ENCODE data around the gene RDH16.
"Not testable (repeated sequence)": the region's sequence is repeated elsewhere in the genome, so short reads cannot be mapped to it uniquely, and the experiment has no call there.

The RDH16 gene

GRCh38 chr12:56988207-56988739 is 30.9 kb upstream of the RDH16 start:
- DNase-seq (ENCODE audit: low read depth in 2 of 2) = no peak

DNA sequence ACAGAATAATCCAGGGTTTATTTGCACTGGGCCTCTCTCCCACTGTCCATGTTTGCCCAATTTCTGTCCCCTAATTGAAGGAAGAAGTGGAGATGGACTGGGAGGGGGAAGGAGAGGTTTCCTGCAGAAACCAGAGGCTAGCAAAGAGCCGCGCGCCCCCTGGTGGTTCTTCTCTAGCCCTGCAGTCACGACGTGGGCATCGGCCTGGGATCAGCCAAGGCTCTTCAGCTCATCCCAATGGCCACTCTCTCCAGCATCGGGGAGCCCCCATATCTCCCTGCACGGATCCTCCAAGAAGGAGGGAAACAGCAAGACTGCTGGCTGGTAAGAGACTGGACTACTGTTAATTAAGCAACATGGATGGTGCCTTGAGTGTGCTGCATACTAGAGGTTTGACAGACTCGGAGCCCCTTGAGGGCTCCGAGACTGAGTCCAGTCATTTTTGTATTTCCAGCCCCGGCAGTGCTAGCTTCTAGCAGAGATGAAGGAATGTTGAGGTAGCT is 30.2 kb upstream of the RDH16 start:
- DNase-seq (ENCODE audit: low read depth in 2 of 2) = peak; percentile 65 to 74

GRCh38 chr12:56987011-56987410 is 29.6 kb upstream of the RDH16 start:
- DNase-seq (ENCODE audit: low read depth in 2 of 2) = no peak

DNA sequence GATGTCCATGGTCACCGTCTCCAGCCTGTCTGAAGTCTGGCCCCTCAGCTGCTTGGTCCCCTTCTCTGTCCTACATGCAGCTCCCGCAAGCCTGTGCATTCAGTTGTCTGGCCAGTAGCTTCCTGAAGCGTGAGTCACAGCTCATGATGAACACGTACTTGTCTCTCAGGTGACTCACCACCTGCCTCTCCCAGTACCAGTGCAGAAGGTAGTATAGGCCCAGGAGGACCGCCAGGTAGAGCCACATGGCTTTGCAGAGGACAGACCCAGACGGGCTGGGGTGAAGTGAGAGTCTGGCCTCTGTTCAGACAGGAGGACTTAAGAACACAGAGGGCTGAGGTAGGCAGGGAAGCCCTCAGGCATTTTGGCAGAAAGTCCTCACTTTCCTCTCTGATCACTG is 28.3 kb upstream of the RDH16 start:
- not testable (repeated sequence) for DNase-seq (ENCODE audit: low read depth in 2 of 2)

DNA sequence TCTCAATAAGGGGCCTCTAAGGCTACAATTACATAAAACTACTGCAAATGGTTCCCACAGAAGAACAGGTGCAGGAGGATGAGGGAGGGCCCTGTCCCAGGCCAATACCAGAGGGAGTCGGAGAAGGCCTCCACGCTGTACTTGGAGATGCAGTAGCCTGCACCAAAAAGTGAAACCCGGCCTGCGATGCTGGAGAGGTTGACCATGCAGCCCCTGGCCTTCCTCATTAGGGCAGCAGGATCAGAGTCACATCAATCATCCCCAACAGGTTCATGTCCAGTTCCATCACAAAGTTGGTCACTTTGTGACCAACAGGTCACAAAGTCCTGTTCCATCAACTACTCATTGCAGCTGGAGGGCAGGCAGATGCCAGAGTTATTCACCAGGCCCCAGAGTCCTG is 26.0 kb upstream of the RDH16 start:
- DNase-seq (ENCODE audit: low read depth in 2 of 2) = no peak

GRCh38 chr12:56982578-56983236 is 25.3 kb upstream of the RDH16 start:
- not testable (repeated sequence) for DNase-seq (ENCODE audit: low read depth in 2 of 2)

DNA sequence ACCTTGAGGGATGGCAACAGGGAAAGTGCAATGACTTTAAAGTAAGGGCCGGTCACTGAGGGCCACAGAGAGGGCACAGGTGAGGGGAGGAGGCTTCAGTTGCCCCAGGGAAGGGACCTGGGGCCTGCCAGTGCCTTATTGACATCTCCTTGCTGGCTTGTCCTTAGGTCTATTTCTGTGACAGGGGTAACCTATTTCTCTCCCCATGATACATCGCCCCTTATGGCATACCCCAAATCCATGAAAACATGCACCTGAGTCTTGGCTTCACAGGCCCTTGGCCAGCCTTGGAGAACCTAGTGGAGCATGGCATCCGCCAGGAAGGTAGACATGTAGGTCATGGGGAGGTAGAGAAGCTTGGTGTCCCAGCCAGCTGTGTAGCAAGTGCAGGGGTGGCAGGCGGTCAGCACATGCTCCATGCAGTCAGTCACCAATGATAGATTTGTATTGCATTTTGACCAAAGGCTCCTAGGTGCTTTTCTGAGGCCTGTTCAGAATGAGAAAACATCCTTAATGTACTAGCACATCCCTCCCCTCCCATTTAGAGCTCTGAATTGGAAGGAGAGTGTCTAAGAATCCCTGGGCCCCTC is 23.6 kb upstream of the RDH16 start:
- DNase-seq (ENCODE audit: low read depth in 2 of 2) = no peak

DNA sequence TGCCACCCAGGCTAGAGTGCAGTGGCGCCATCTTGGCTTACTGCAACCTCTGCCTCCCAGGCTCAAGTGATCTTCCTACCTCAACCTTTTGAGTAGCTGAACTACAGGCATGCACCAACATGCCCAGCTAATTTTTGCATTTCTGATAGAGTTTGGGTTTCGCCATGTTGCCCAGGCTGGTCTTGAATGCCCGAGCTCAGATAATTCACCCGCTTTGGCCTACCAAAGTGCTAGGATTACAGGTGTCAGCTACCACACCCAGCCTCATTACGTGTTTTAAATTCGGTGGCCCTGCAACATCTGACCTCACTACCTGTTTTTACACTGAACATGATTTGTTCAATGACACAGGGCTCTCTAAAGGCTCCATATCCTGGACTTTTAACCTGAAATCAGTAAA is 22.9 kb upstream of the RDH16 start:
- DNase-seq (ENCODE audit: low read depth in 2 of 2) = no peak

- DNase-seq (ENCODE audit: low read depth in 2 of 2) = no peak
Observed at GRCh38 chr12:56979628-56980027, 22.2 kb upstream of the RDH16 start.

DNA sequence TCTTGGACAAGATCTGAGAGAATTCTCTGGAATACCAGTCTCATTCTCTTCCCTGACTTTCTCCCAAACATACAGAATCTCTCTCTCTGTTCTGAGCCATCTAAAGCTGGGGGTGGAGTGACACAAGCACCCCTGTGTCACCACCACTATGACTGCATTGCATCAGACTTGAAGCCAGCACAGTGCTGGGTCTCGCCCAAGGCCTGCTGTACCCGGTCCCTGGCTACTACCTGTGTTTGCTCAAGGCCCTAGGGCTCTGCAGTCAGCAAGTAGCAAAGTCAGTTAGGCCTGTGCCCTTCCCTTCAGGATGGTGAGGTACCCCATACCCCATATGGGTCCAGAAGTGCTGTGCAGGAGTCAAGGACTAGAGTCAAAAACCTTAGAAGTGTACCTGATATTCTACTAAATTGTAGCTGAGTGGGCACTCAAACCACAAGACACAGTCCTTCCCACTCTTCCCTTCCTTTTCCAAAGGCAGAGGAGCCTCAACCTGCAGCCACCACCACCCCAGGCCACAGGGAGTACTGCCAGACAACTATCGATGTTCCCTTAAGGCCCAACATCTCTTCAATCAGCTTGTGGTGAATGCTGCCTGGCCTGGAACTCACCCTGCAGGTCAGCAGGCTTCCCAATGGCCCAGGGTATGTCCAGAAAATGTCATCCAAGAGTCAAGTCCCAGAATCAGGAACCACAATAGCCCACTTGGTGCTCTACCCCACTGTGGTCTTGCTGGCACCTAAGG is 21.2 kb upstream of the RDH16 start:
- no peak for DNase-seq (ENCODE audit: low read depth in 2 of 2)

- not testable (repeated sequence) for DNase-seq (ENCODE audit: low read depth in 2 of 2)
Observed at GRCh38 chr12:56977361-56977760, 20.0 kb upstream of the RDH16 start.

DNA sequence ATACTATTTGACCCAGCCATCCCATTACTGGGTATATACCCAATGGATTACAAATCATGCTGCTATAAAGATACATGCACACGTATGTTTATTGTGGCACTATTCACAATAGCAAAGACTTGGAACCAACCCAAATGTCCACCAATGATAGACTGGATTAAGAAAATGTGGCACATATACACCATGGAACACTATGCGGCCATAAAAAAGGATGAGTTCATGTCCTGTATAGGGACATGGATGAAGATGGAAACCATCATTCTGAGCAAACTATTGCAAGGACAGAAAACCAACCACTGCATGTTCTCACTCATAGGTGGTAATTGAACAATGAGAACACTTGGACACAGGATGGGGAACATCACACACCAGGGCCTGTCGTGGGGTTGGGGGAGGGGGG is 16.8 kb upstream of the RDH16 start:
- DNase-seq (ENCODE audit: low read depth in 2 of 2) = not testable (repeated sequence)

DNA sequence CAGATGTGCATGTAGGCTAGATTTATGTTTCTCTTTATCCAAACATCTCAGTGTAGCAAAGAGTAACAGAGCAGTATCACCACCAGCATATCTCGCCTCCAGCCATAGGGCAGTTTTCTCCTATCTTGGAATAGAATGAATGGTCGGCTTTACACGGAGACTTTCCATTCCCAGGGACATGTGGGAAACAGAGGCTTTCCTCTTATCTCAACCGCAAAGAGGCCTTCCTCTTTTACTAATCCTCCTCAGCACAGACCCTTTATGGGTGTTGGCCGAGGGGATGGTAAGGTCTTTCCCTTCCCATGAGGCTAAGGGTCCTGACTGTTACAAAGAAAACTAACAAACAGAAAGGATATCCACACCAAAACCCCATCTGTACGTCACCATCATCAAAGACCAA is 11.5 kb upstream of the RDH16 start:
- DNase-seq (ENCODE audit: low read depth in 2 of 2) = not testable (repeated sequence)

DNA sequence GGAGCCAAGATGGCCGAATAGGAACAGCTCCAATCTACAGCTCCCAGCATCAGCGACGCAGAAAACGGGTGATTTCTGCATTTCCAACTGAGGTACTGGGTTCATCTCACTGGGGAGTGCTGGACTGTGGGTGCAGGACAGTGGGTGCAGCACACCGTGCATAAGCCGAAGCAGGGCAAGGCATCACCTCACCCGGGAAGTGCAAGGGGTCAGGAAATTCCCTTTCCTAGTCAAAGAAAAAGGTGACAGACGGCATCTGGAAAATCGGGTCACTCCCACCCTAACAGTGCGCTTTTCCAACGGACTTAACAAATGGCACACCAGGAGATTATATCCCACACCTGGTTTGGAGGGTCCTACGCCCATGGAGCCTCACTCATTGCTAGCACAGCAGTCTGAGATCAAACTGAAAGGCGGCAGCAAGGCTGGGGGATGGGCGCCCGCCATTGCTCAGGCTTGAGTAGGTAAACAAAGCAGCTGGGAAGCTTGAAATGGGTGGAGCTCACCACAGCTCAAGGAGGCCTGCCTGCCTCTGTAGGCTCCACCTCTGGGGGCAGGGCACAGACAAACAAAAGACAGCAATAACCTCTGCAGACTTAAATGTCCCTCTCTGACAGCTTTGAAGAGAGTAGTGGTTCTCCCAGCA is 8.7 kb upstream of the RDH16 start:
- not testable (repeated sequence) for DNase-seq (ENCODE audit: low read depth in 2 of 2)

GRCh38 chr12:56965124-56965523 is 7.7 kb upstream of the RDH16 start:
- not testable (repeated sequence) for DNase-seq (ENCODE audit: low read depth in 2 of 2)

GRCh38 chr12:56963557-56963956 is 6.1 kb upstream of the RDH16 start:
- not testable (repeated sequence) for DNase-seq (ENCODE audit: low read depth in 2 of 2)

GRCh38 chr12:56962247-56962646 is 4.8 kb upstream of the RDH16 start:
- not testable (repeated sequence) for DNase-seq (ENCODE audit: low read depth in 2 of 2)

- no peak for DNase-seq (ENCODE audit: low read depth in 2 of 2)
Observed at GRCh38 chr12:56958422-56958821, 1.0 kb upstream of the RDH16 start.

DNA sequence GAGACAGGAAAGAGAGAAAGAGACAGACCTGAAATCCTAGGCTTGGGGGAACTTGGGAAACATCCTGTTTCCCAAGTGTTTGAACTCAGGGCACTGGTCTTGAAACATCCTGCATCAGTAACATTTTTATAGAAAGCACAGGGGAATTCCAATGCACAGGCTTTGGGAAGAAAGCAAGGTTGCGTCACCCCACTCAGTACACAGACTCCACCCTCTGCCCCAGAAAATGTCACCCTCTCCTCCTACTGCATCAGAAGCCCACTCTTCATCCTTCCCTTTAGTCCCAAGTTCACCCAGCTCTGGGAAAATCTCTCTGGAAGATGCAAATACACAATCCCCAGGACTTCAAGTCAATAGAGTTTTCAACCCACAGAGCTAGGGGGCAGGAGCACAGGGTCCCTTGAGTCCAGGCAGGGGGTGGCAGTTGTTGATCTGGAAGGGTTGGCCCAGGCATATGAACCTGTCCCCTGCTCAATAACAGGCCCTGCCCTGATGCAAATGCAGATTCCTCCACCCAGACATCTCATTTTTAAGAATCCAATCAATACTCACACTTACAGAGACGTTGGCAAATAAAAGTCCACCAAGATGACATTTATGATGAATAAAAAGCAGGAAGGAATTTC is 1.7 kb downstream of the RDH16 start:
- no peak for DNase-seq (ENCODE audit: low read depth in 2 of 2)

- DNase-seq (ENCODE audit: low read depth in 2 of 2) = no peak
Observed at GRCh38 chr12:56954958-56955355, 2.5 kb downstream of the RDH16 start.

Measured in activated CD4-positive, alpha-beta T cell treated with anti-CD3 and anti-CD28 coated beads for 24 hours (primary cell).